Thymus (tissue), 11 donors: ENCODE results near the gene CRKL. TPM values are rescaled to one million over a fixed set of nuclear protein-coding genes. Genes with fewer than 3 reads are reported as not detected.

Experiments used
- DNase-seq, 9 donors: peaks; one replicate each; pipeline ENCODE4 v3.0.0-alpha.2; 2013; ENCODE audit warnings: low spot score in 9 of 9, low read depth in 6 of 9, missing footprints in 1 of 9
- H3K27ac ChIP-seq, 2 donors: one replicate each; pipeline ENCODE4 v1.5.1; 2013; ENCODE audit warnings: control low read depth in 1 of 2, low read depth in 1 of 2, low read length in 1 of 2, mild to moderate bottlenecking in 1 of 2, moderate library complexity in 1 of 2
- H3K27me3 ChIP-seq, 2 donors: one replicate each; pipeline ENCODE4 v1.5.1; 2013; ENCODE audit warnings: low read length in 1 of 2; ENCODE audit not compliant: control insufficient read depth in 2 of 2, insufficient read depth in 1 of 2
- H3K36me3 ChIP-seq, 2 donors: one replicate each; pipeline ENCODE4 v1.5.1; 2013; ENCODE audit warnings: low read length in 1 of 2, mild to moderate bottlenecking in 1 of 2, moderate library complexity in 1 of 2; ENCODE audit not compliant: control insufficient read depth in 2 of 2, insufficient read depth in 2 of 2
- H3K4me1 ChIP-seq, 2 donors: one replicate each; pipeline ENCODE4 v1.5.1; 2013; ENCODE audit warnings: low read length in 2 of 2; ENCODE audit not compliant: control insufficient read depth in 2 of 2, insufficient read depth in 2 of 2
- H3K4me3 ChIP-seq, 2 donors: one replicate each; pipeline ENCODE4 v1.5.1; 2013; ENCODE audit warnings: low read length in 2 of 2, control low read depth in 1 of 2, mild to moderate bottlenecking in 1 of 2
- H3K9me3 ChIP-seq, 2 donors: one replicate each; pipeline ENCODE4 v1.5.1; 2013; ENCODE audit warnings: low read length in 1 of 2, mild to moderate bottlenecking in 1 of 2; ENCODE audit not compliant: control insufficient read depth in 2 of 2, insufficient read depth in 1 of 2
- WGBS: extraction: QIAGEN DNeasy Blood & Tissue Kit; methylation state at CpG from one replicate; pipeline ENCODE4 v1.1.7; 2013; 5-methylcytosine and 5-hydroxymethylcytosine counted together
- polyA plus RNA-seq: library from polyadenylated mRNA; stranded (reverse); fragments of 200-250 nt; gene quantifications from one replicate; pipeline ENCODE4 v1.2.3, GENCODE V29; 2013
- total RNA-seq: library from RNA; stranded (reverse); fragments of 120-200 nt; gene quantifications from one replicate; pipeline ENCODE4 v1.2.4, GENCODE V29; 2013
- donor health status: healthy.

Gene CRKL
- total and polyA plus RNA-seq, 2 donors: 21.9 to 30.7 TPM

GRCh38 chr22:20881869-20882815 is 35.1 kb upstream of the CRKL start:
- Histone ChIP-seq H3K27ac (no peak overlapping the region), H3K27me3 (no peaks in the 10 kb centered on the region), H3K4me3 (no peak overlapping the region), H3K36me3 (peaks cover 50 to 52% of the 10 kb centered on the region in 2 donors), H3K4me1 (no peaks in the 10 kb centered on the region), H3K9me3 (peaks cover 0 to 1% of the 10 kb centered on the region in 2 donors)
- WGBS: 96% methylated on average over 9 of the region's 9 CpGs
- DNase-seq: no peak

- DNase-seq: no peak
- Histone ChIP-seq H3K4me1 (no peaks in the 10 kb centered on the region), H3K9me3 (peaks cover 0 to 1% of the 10 kb centered on the region in 2 donors), H3K27me3 (no peaks in the 10 kb centered on the region), H3K36me3 (peaks cover 54 to 56% of the 10 kb centered on the region in 2 donors), H3K27ac (no peak overlapping the region), H3K4me3 (no peak overlapping the region)
- WGBS: 98% methylated on average over 6 of the region's 6 CpGs
Measured at GRCh38 chr22:20882855-20883254, 34.4 kb upstream of the CRKL start.

- no peak for DNase-seq
- peaks cover 63 to 65% of the 10 kb centered on the region in 2 donors for H3K36me3 ChIP-seq
- no peaks in the 10 kb centered on the region for H3K4me1 ChIP-seq
- H3K4me3 ChIP-seq: no peak overlapping the region
- H3K27me3 ChIP-seq: no peaks in the 10 kb centered on the region
- H3K9me3 ChIP-seq: peaks cover 0 to 1% of the 10 kb centered on the region in 2 donors
- no peak overlapping the region for H3K27ac ChIP-seq
- WGBS: 95% methylated on average over 4 of the region's 4 CpGs
Measured at GRCh38 chr22:20884454-20884853, 32.8 kb upstream of the CRKL start.

GRCh38 chr22:20885017-20885556 is 32.1 kb upstream of the CRKL start:
- no peaks in the 10 kb centered on the region for H3K27me3 ChIP-seq
- 95% methylated on average over 8 of the region's 8 CpGs for WGBS
- H3K4me1 ChIP-seq: no peaks in the 10 kb centered on the region
- H3K27ac ChIP-seq: no peak overlapping the region
- DNase-seq: no peak
- H3K36me3 ChIP-seq: peaks cover 66 to 70% of the 10 kb centered on the region in 2 donors
- H3K9me3 ChIP-seq: peaks cover 0 to 1% of the 10 kb centered on the region in 2 donors
- no peak overlapping the region for H3K4me3 ChIP-seq

GRCh38 chr22:20885557-20886323 is 31.5 kb upstream of the CRKL start:
- DNase-seq: peak in 4 of 9 donors; percentile 5 to 32 (median 22)
- Histone ChIP-seq H3K9me3 (peaks cover 0 to 1% of the 10 kb centered on the region in 2 donors), H3K36me3 (peaks cover 66% of the 10 kb centered on the region in 2 donors), H3K27ac (no peak overlapping the region), H3K4me1 (no peaks in the 10 kb centered on the region), H3K27me3 (no peaks in the 10 kb centered on the region), H3K4me3 (no peak overlapping the region)
- 69% methylated on average over 10 of the region's 10 CpGs for WGBS

- Histone ChIP-seq H3K27ac (no peak overlapping the region), H3K27me3 (no peaks in the 10 kb centered on the region), H3K36me3 (peaks cover 50 to 51% of the 10 kb centered on the region in 2 donors), H3K4me1 (no peaks in the 10 kb centered on the region), H3K4me3 (no peak overlapping the region), H3K9me3 (peaks cover 0 to 1% of the 10 kb centered on the region in 2 donors)
- 96% methylated on average over 5 of the region's 5 CpGs for WGBS
- no peak for DNase-seq
Measured at GRCh38 chr22:20887375-20887774, 29.8 kb upstream of the CRKL start.

- no peak for DNase-seq
- Histone ChIP-seq H3K27ac (no peak overlapping the region), H3K4me1 (no peaks in the 10 kb centered on the region), H3K36me3 (peaks cover 37 to 40% of the 10 kb centered on the region in 2 donors), H3K4me3 (no peak overlapping the region), H3K9me3 (peaks cover 0 to 1% of the 10 kb centered on the region in 2 donors), H3K27me3 (no peaks in the 10 kb centered on the region)
- 97% methylated on average over 6 of the region's 6 CpGs for WGBS
Measured at GRCh38 chr22:20889025-20889704, 28.0 kb upstream of the CRKL start.

GRCh38 chr22:20889904-20890540 is 27.2 kb upstream of the CRKL start:
- no peaks in the 10 kb centered on the region for H3K4me1 ChIP-seq
- H3K36me3 ChIP-seq: peaks cover 32 to 35% of the 10 kb centered on the region in 2 donors
- peaks cover 0 to 1% of the 10 kb centered on the region in 2 donors for H3K9me3 ChIP-seq
- no peak for DNase-seq
- no peak overlapping the region for H3K4me3 ChIP-seq
- H3K27me3 ChIP-seq: no peaks in the 10 kb centered on the region
- WGBS: 90% methylated on average over 13 of the region's 13 CpGs
- H3K27ac ChIP-seq: no peak overlapping the region
